Body of pancreas (tissue), 4 donors: ENCODE results near the gene RIN3.

Source experiments
- POLR2A ChIP-seq, 3 donors: fragments of 450-650 bp; IDR thresholded peaks; one replicate each; pipeline ENCODE4 v1.6.1; 2016; ENCODE audit warnings: antibody characterized with exemption in 3 of 3, mild to moderate bottlenecking in 2 of 3
- TF ChIP-seq, protein P1 (sequence below), 7 experiments: fragments of 450-650 bp in 4 of 7; fragments of 200-600 bp in 3 of 7; sonication (generic) in 3 of 7; IDR thresholded peaks; one replicate each; pipeline ENCODE4 v1.5.1; 2016 to 2019; ENCODE audit warnings: antibody characterized with exemption in 7 of 7

DNA sequence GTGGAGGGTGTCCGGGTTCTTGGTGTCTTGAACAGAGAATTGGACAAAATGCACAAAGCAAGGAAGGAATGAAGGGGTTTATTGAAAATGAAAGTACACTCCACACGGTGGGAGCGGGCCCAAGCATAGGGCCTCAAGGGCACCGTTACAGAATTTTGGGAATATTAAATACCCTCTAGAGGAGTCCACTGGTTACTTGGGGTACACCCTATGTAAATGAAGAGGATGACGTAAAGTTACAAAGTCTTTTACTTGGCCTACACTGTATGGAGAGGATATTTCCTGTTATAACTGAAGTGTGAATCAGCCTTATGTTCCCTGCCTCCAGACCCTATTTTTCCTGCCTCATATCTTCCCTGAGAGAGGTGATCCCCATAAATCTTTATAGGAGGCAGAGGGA lies 102.6 kb downstream of the RIN3 start:
- TF ChIP-seq, protein P1, sequence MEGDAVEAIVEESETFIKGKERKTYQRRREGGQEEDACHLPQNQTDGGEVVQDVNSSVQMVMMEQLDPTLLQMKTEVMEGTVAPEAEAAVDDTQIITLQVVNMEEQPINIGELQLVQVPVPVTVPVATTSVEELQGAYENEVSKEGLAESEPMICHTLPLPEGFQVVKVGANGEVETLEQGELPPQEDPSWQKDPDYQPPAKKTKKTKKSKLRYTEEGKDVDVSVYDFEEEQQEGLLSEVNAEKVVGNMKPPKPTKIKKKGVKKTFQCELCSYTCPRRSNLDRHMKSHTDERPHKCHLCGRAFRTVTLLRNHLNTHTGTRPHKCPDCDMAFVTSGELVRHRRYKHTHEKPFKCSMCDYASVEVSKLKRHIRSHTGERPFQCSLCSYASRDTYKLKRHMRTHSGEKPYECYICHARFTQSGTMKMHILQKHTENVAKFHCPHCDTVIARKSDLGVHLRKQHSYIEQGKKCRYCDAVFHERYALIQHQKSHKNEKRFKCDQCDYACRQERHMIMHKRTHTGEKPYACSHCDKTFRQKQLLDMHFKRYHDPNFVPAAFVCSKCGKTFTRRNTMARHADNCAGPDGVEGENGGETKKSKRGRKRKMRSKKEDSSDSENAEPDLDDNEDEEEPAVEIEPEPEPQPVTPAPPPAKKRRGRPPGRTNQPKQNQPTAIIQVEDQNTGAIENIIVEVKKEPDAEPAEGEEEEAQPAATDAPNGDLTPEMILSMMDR (IDR thresholded peaks at IDR 0.05): no peak
- no peak for TF ChIP-seq POLR2A (IDR thresholded peaks at IDR 0.05)
